RKO (cell line): Measurements from ENCODE around the gene MIDN.

Source experiments
- DNase-seq: peaks from one replicate; pipeline ENCODE4 v3.0.0-alpha.2; 2016; ENCODE audit warnings: low spot score

MIDN gene

GRCh38 chr19:1258707-1259205, 10.4 kb downstream of the MIDN start:
- DNase-seq = peak; percentile 56

DNA sequence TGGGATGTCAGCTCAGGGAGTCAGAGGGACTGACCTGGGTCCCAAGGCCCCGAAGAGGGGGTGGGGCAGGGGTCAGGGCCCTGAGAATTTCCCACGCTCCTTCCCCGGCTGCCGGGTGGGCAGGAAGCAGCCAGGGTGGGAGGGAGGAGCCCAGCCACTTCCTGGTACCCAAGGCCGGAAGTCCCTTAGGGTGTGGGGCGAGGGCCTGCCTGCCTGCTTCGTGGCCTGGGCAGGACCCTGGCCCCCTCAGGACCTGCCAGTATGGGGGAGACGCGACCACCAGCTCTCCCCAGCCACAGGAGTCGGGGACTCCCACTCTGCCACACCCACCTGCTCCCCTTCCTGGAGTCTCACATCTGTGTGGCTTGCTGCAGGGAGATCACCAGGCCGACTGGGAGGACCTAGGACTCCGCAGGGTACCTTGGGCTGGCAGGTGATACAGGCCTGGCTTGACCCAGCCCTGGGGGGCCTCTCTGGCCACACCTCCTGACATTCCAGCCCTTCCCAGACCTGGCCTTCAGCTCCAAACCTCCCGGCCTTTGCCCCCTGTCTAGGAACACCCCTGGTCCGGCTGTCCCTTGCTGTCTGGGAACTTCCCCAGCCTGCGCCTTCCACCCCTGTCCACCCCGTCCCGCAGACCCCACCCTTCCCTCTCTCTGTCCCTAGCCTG, 11.0 kb downstream of the MIDN start:
- DNase-seq = peak; percentile 76

DNA sequence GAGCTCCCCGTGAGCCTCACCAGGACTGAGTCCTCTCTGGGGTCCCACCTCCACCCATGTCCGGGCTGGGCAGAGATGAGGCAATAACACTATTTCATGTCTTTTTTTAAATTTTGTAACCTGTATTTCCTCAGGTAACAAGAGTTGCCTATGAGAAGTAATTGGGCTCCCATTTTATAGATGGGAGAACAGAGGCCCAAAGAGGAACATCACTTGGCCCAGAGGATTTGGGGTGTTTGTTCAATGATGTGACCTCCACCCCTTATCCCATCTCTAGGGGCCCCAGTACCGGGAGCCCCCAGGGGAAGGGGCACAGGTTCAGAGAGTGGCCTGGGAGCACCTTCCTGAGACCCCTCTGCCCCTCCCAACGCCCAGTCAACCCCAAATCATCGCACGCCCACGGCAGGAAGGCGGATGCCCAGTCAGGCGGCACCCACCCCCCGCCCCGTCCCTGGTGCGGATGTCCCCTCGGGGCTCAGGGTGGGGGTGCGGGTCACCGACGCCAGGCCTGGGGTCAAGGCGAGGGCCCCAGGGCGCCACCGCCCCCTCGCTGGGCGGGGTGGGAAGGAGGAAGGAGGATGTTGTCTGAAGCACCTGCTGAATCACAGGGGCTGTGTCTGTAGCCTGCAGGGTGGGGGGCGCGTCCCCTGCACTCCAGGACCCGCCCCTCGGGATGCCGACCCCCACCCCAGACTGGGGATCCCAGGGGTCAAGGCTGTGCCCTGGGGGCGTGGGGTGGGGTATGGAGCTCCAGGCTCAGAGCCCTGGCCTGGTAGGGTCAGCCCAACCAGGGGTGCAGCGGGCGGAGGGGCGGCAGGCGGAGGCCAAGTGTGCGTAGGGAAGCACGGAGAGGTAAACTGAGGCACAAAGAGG, 11.7 kb downstream of the MIDN start:
- peak; percentile 44 for DNase-seq

DNA sequence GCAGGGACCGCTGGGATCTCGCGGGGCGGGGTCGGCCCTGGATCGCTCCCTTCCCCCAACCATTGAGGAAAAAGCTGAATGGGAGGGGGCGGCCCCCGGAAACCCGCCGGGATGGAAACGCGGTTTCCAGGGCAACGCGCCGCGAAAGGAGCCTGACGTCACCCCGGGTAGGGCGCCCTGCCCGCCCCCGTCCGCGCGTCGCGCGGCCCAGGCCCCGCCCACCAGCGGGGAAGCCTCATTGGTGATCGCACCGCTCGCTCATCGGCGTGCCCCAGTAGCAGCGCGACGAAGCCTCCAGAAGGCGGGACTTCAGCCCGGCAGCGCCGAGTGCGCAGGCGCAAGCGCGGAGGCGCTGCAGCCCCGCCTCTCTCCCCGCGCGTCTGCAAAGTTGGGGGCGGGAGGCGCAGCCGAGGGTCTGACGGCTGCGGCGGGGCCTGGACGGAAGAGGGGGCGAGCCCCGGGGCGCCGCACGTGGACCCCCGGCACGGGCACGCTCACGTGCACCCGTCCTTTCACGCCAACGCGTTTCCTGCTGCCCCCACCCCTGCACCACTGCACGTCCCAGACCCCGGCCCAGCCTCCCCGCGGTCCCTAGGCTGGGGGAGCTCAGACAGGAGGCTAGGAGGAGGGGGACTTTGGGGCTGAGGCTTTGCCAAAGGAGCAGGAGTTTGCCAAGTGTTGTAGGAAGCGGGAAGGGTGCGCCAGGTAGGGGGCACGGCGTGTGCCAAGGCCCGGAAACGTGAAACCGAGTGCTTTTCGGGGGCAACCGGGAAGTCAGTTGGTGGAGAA, 12.6 kb downstream of the MIDN start:
- peak; percentile 96 for DNase-seq

- peak; percentile 67 for DNase-seq
These were observed 13.1 kb downstream of the MIDN start for GRCh38 chr19:1261538-1261797.

DNA sequence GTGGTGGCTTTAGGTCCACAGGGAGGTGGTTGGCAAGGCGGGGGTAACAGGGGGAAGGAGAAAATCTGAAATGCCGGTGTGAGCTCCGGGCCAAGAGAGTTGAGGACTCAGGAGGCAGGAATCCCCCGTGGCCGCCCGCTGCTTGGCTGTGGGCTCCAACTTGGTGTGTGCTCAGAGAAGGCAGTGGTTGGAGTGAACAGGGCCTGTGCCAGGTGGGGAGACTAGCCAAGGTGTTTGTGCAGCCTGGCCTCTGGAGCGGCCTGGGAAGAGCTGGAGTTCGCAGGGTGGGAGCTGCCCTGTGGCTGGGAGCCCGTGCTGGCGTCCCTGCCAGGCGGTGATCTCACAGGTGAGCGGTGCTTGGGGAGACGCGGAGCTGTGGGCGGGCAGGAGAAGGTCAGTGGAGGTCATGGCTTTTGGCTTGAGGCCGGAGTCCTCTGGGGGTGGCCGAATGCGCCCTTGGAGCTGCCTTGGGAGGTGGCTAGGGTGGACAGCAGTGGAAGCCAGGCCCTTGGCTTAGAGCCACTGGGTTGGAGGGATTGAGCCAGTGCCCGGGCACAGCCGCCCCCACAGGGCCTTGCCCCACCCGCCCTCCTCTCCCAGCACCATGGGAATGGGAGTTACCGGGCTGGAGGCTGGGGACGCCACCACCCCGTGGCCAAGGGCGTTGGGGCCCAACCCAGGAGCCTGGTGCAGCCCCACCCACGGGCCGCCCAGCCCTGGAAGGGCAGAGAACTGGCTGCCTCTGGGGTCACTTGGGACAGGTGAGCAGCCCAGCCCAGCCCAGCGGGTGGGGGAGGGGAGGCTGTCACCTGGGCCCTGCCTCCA, 13.6 kb downstream of the MIDN start:
- no peak for DNase-seq

- DNase-seq = no peak
These were observed 14.3 kb downstream of the MIDN start for GRCh38 chr19:1262623-1263123.

DNA sequence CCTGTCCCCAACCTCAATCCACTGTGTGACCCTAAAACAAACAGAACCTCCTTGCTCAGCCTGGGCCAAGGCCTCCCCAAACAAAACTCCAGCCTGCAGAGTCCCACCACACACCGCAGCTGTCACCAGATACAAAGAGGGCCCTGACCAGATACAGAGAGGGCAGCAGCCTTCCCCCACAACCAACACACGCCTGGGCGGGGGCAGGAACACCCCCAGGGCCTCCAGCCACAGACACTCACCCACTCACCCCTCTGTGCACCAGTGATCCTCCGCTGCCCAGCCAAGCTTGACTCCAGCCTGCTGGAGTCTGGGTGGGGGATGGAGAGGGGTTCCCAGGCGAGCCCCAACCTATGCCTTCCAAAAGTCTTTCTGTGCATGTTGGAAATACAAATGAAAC, 14.8 kb downstream of the MIDN start:
- no peak for DNase-seq

DNA sequence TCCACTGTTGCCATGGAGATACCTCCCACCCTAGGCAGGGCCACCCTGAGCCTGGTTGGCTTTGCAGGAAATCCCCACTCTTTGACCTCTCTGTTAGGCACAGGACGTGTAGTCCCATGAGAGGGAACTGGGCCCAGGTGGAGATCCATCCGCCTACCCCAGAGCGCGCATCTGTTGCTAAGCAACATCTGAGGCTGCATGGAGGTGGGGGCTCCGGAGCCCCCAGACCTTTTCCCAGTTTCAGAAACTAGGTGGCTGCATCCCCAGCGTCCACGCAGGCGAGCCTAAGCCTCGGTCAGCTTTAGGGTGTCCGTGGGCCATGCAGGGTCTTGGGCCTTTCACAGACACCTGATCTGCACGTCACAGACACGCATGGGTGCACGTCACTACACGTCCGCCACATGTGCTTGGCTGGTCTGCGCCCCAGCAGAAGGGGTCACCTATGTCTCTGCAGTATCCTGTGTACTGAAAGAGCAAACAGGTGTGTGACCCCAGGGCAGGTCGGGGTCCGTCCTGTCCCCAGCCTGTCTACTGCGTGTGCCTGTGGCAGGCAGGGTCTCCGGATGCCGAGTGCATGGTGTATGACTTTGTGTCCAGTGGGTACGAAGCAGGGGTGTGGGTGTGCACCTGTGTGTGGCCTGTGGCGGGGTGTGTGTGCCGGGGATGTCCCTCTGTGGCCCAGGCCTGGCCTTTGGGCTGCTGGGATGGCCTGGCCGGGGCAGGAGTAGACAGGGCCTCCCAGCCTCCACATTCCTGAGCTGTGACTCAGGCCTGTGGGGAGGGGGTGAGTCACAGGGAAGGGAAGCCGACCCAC, 16.6 kb downstream of the MIDN start:
- DNase-seq = peak; percentile 85

DNA sequence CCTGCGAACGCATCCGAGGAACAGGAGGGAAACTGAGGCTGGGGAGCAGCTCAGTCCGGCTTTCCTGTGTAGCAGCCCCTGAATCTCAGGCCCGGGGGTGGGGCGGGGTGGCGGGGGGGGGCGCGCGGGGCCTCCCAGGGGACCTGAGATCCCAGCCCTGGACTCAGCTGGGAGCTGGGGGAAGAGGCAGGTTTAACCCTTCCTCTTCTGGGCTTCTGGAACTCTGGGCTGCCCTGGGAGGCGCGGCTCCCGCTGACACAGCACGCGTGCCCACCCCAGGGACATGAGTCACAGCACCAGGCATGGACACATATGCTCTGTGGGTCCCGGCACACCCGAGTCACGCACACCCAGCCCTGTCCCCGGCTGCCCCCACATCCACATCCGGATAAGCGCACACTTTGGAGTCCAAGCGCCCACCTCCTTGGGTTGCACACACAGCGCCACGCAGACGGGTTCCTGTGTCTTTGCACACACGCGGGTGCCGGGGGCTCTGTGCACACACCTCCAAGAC, 17.3 kb downstream of the MIDN start:
- peak; percentile 69 for DNase-seq

DNA sequence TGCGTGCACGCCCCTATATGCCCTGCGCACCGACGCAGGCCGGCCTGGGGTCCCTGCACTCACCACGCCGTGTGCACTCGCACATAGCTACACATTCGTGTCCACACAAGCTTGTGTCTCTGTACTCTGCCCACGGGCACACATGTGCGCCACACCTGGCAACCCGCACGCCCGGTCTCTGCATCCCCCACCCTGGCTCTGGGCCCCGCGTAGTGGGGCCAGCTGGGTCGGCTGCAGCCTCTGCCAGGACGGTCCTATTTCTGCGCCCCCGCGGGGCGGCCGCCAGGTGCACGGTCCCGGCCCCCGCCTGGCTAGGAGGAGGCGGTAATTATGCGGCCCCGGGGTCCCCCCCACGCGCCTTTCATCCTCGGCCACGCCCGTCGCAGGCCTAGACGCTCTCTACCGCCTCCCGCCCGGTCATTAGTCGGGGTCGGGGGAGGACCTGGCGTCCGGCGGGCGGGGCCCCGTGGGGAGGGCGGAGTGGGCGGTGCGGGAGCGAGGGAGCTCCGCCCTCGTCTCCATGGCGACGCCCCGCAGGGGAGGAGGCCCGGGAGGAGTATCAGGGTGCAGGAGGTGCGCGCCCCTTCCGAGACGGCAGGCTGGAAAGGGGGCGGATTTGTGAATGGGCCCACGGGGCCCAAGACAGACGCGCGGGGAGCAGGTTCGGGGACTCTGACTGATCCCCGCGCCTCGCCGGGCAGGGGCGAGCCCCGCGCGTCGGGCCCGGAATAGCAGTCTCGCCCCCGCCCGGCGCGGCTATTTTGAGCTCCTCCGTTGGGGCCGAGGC, 17.9 kb downstream of the MIDN start:
- peak; percentile 85 for DNase-seq

GRCh38 chr19:1266916-1267476, 18.6 kb downstream of the MIDN start:
- DNase-seq = peak; percentile 45

DNA sequence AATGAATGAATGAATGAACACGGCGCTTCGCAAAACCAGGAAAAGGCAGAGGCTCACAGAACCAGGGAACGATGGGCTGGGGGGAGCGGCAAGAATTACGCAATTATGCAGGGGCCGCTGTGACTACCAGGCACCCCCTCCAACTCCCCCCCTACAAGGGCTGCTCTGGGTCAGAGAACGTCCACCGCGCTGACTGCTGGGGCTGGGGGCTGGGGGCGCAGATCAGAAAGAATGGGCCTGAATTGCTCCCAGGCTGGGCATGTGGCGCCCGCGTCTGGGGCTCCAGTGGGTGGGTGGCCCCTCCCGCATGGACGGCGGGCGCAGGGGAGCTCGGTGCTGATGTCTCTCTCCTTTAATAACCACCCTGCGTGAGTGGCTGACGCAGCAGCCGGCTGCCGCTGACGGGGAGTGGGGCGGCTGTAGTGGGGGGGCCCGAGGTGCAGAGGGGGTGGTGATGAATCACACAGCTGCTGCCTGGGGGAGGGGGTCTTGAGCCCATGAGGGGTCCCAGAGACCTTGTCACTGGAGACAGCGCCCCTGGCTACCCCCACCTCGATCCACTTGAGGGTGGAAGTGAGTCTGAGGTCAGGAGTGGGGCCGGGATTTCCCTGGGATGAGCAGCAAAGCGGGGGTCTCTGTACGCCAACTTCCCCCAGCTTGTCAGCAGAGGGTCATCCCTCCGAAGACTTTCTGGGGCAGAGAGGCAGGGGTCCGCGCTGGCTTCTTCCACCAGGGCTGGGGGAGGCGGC, 19.3 kb downstream of the MIDN start:
- no peak for DNase-seq

- DNase-seq = no peak
These were observed 20.1 kb downstream of the MIDN start for GRCh38 chr19:1268226-1269064.

DNA sequence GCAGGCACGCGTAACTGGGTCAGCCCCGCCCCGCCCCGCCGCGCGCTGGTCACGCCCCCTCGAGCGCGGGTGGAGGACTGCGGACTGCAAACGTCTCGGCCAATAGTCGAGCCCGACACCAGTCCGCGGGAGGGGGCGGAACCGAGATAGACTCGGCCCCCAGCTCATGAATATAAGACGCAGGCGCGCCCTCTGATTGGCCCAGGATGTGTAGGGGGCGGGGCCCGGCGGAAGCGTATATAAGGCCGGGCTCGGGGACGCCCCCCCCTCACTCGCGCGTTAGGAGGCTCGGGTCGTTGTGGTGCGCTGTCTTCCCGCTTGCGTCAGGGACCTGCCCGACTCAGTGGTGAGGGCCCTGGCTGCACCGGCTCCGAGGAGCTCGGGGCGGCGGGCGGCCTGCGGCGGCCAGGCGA, 20.7 kb downstream of the MIDN start, which contains the start of gene CIRBP:
Gene CIRBP, plus strand, starts transcription at position 268 of the 413 bp plus-strand sequence. CDS start 1,602 bp downstream, outside the sequence.
- peak; percentile 98 for DNase-seq

DNA sequence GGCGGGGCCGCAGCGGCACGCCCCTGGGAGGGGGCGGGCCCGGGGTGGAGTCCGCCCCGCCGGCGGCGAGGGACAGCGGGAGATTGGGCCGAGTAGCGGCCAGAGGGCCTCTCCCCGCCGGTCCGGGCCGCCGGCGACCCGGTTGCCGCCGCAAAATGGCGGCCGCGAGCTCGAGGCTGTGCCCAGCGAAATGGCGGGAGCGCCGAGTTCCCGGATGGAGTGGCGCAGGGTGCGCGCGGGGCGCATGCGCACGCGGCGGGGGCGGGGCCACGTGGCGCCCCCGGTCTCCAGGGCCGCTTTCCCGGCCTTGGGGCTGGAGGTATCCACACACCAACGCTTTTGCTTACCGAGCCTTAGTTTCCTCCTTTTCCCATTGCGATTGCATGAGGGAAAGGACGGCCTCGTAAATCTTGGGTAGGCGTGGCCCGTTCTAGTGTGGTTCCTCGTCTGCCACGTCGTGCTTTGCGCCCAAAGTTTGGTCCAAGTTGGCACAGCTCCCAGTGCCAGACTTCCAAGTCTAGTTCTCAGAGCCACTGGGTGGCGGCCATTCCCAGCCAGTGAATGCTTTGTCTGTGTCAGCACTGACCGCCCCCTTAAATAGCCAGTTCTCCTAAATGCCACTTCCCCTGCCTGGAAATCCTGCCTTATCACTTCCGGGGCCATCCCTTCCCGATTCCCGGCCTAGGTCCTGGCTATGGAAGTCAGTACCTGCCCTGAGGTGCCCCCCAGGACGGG, 21.3 kb downstream of the MIDN start:
- peak; percentile 92 for DNase-seq
